ENCODE results near the gene TEN1. TPM values are rescaled to one million over a fixed set of nuclear protein-coding genes. Genes with fewer than 3 reads are reported as not detected.

The TEN1 gene
- total RNA-seq, 1 experiment from 2014 or later = 58.3 TPM

DNA sequence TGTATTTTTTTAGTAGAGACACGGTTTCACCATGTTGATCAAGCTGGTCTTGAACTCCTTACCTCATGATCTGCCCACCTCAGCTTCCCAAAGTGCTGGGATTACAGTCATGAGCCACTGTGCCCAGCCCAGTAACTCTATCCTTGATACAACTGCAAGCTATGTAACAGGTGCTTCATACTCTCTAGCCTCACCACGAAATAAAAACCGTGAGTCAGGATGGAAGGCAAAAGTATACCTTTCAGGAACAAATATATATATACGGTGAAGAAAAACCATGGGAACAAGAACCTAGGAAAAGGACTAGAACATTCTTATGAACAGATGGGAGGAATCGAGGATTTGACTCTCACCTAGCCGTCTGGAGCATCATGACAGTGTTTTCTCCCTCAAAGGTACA, 28.6 kb upstream of the TEN1 start:
- no peak for TF ChIP-seq EZH2phosphoT487 (IDR thresholded peaks at IDR 0.05; ENCODE audit: borderline replicate concordance, low read length)
- TF ChIP-seq CTCF (conservative IDR thresholded peaks at IDR 0.05; ENCODE audit: low read depth, low read length) = no peak
- TF ChIP-seq EZH2 (IDR thresholded peaks at IDR 0.05; ENCODE audit: low read length, unreplicated experiment) = no peak
- no peaks in the 10 kb centered on the region for H3K9me3 ChIP-seq (ENCODE audit: low read length)
- intact Hi-C loops (cut with micrococcal nuclease) = no loop called here
- no peak overlapping the region for H2AFZ ChIP-seq (ENCODE audit: low read length)
- no peaks in the 10 kb centered on the region for H3K79me2 ChIP-seq (ENCODE audit: low read length)
- no peaks in the 10 kb centered on the region for H3F3A ChIP-seq (ENCODE audit: low read length, unreplicated experiment)
- no peak overlapping the region for H3K9ac ChIP-seq (ENCODE audit: low read length)
- peaks cover 67% of the 10 kb centered on the region for H3K36me3 ChIP-seq (ENCODE audit: low read depth, low read length)
- no peaks in the 10 kb centered on the region for H3K27me3 ChIP-seq (ENCODE audit: low read length)
- no peak overlapping the region for H3K4me3 ChIP-seq (ENCODE audit: low read length)
- H4K20me1 ChIP-seq (ENCODE audit: low read length) = no peaks in the 10 kb centered on the region
- H3K9me2 ChIP-seq (replicated peaks; ENCODE audit: low read length) = no peaks in the 10 kb centered on the region
- DNase-seq = no peak
- ATAC-seq = no peak
- H3K4me2 ChIP-seq (ENCODE audit: low read length) = no peak overlapping the region
- H3K4me1 ChIP-seq (ENCODE audit: insufficient read depth, low read length) = no peaks in the 10 kb centered on the region
- ChIA-PET CTCF (no interaction called here), POLR2A (ENCODE audit: unreplicated experiment) (interaction anchor here (0.6 kb wide), 1 partner anchor 9 kb away, joined by 3 read pairs; no protein-coding TSS in a partner anchor)
- H3K27ac ChIP-seq (ENCODE audit: low read length) = no peak overlapping the region
- no TSS peak for BruUV-seq (replicated peaks)

GRCh38 chr17:75950855-75951554, 28.0 kb upstream of the TEN1 start:
- H3K27me3 ChIP-seq (ENCODE audit: low read length) = no peaks in the 10 kb centered on the region
- H4K20me1 ChIP-seq (ENCODE audit: low read length) = no peaks in the 10 kb centered on the region
- ATAC-seq (no peak; the same call in 1 of the 2 replicates), DNase-seq (no peak)
- no peak for TF ChIP-seq EZH2phosphoT487 (IDR thresholded peaks at IDR 0.05; ENCODE audit: borderline replicate concordance, low read length)
- no peak for TF ChIP-seq CTCF (conservative IDR thresholded peaks at IDR 0.05; ENCODE audit: low read depth, low read length)
- H2AFZ ChIP-seq (ENCODE audit: low read length) = no peak overlapping the region
- no peaks in the 10 kb centered on the region for H3K4me1 ChIP-seq (ENCODE audit: insufficient read depth, low read length)
- no peak overlapping the region for H3K9ac ChIP-seq (ENCODE audit: low read length)
- no peak overlapping the region for H3K27ac ChIP-seq (ENCODE audit: low read length)
- no peak overlapping the region for H3K4me2 ChIP-seq (ENCODE audit: low read length)
- no peaks in the 10 kb centered on the region for H3K9me3 ChIP-seq (ENCODE audit: low read length)
- CTCF ChIA-PET = interaction anchor here (0.7 kb wide), 1 partner anchor 8 kb away, joined by 5 read pairs; no protein-coding TSS in a partner anchor
- no TSS peak for BruUV-seq (replicated peaks)
- H3K9me2 ChIP-seq (replicated peaks; ENCODE audit: low read length) = no peaks in the 10 kb centered on the region
- H3K79me2 ChIP-seq (ENCODE audit: low read length) = no peaks in the 10 kb centered on the region
- intact Hi-C loops (cut with micrococcal nuclease) = no loop called here
- peaks cover 67% of the 10 kb centered on the region for H3K36me3 ChIP-seq (ENCODE audit: low read depth, low read length)
- H3K4me3 ChIP-seq (ENCODE audit: low read length) = no peak overlapping the region
- POLR2A ChIA-PET (ENCODE audit: unreplicated experiment) = no interaction called here
- no peaks in the 10 kb centered on the region for H3F3A ChIP-seq (ENCODE audit: low read length, unreplicated experiment)
